ENCODE data around the gene MOGAT1. TPM values are rescaled to one million over a fixed set of nuclear protein-coding genes. Genes with fewer than 3 reads are reported as not detected.

The MOGAT1 gene
- total RNA-seq, 1 experiment from 2014 or later: not detected

DNA sequence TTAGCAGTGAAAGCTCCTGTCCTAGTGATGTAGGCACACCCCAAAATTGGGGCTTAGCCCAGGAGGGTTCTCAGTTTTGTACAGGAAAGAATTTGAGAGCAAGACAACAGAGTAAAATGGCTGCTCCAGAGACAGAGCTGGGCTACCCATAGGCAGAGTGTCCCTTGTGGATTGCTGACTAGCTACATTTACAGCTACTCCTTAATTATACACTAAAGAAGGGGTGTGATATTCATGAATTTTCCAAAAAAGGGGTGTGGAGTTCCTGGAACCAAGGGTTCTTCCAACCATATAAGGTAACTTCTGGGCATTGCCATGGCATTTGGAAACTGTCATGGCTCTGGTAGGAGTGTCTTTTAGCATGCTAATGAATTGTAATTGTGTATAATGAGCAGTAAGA, 52.8 kb downstream of the MOGAT1 start:
- no peak for DNase-seq (ENCODE audit: low read depth, low spot score)
- in situ Hi-C loops (cut with HindIII; ENCODE audit: low pct_unique_long_range_greater_than_20kb, low sequenced_read_pairs): no loop called here

DNA sequence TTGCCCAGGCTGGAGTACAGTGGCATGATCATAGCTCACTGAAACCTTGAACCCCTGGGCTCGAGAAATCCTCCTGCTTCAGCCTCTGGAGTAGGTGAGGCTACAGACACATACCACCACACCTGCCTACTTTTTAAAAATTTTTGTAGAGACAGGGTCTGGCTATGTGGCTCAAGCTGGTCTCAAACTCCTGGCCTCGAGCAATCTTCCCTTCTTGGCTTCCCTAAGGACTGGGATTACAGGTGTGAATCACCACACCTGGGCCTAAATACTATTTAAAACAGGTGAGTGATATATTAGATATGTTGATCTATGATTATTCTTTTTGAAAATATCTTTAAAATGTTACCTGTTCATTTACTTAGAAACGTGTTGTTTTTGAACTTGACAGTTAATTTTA, 57.2 kb downstream of the MOGAT1 start:
- in situ Hi-C loops (cut with HindIII; ENCODE audit: low pct_unique_long_range_greater_than_20kb, low sequenced_read_pairs): no loop called here
- DNase-seq (ENCODE audit: low read depth, low spot score): no peak

- DNase-seq (ENCODE audit: low read depth, low spot score): peak; percentile 74
- in situ Hi-C loops (cut with HindIII; ENCODE audit: low pct_unique_long_range_greater_than_20kb, low sequenced_read_pairs): no loop called here
Observed at GRCh38 chr2:222730366-222730999, 59.0 kb downstream of the MOGAT1 start.

GRCh38 chr2:222731201-222731621, 59.8 kb downstream of the MOGAT1 start:
- peak; percentile 44 for DNase-seq (ENCODE audit: low read depth, low spot score)
- in situ Hi-C loops (cut with HindIII; ENCODE audit: low pct_unique_long_range_greater_than_20kb, low sequenced_read_pairs): no loop called here

DNA sequence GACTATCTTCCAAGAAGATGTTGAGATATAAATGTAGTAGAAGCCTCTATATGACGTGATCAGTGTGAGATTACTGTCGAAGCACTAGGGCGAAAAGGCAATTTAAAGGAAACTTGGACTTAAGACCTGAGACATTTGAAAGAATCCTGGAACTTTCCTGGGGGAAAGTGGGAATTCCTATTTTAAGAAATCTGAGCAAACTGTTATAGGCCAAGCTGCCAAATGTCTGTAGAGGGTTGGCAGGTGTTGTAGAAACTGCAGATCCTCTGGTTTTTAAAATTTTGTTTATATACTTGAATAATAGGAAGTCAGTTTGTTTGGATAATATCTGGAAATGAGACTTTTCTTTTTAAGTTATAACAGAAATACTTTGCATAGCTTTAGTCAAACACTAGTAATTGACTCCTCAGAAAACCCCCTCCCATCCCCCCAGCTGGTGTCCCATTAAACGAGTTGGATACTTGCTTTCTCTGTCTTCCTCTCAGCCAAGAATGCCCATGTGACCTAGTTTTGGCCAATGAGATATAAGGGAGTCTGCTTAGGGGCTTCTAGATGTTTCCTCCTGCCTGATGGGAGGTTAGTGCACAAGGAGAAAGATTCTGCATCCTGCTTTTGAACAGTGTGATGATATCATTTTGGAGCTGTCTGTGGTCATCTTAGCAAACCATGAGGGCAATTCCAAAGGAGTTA, 61.2 kb downstream of the MOGAT1 start:
- in situ Hi-C loops (cut with HindIII; ENCODE audit: low pct_unique_long_range_greater_than_20kb, low sequenced_read_pairs): no loop called here
- DNase-seq (ENCODE audit: low read depth, low spot score): peak; percentile 68

- no peak for DNase-seq (ENCODE audit: low read depth, low spot score)
- in situ Hi-C loops (cut with HindIII; ENCODE audit: low pct_unique_long_range_greater_than_20kb, low sequenced_read_pairs): no loop called here
Observed at GRCh38 chr2:222733470-222733845, 62.0 kb downstream of the MOGAT1 start.

DNA sequence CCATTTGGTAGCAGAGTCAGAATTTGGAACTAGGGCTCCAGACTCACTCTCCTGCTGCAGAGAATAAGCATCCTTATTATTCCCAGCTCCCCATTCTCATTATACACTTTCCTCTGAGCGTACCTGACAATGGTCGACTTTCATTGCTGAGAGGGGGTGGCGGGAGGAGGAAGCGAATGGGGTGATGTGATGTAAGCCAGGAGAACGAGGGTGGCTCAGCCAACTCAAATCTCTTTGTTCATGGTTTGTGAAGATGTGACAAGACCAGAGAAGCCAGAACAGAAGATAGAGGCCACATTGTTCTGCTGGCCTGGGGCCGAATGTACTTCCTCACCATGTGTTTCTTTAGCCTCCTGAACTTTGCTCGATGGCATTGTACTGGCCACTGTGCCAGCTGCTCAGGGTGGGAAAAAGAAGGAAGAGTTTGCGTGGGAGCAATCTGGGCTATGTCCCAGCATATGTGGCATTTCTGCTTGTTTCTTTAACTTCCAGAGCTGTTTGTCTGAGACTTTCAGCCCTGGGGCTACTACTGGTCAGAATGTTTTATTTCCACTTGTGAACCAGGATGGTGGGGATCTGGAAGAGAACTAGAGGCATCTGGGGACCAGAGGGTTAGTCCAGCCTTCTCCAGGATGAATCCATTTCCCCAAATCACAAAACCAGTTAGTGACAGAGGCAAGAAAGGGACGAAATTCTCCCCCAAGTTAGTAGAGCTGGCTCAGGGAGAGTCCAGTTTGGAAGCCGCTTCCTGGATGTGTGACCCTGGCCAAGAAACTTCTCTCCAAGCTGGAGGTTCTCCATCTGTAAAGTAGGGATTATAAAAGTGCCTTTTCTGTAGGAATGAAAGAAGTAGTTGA, 62.6 kb downstream of the MOGAT1 start:
- in situ Hi-C loops (cut with HindIII; ENCODE audit: low pct_unique_long_range_greater_than_20kb, low sequenced_read_pairs): no loop called here
- peak; percentile 100 for DNase-seq (ENCODE audit: low read depth, low spot score)

- in situ Hi-C loops (cut with HindIII; ENCODE audit: low pct_unique_long_range_greater_than_20kb, low sequenced_read_pairs): no loop called here
- peak; percentile 49 for DNase-seq (ENCODE audit: low read depth, low spot score)
Observed at GRCh38 chr2:222734703-222735014, 63.2 kb downstream of the MOGAT1 start.

GRCh38 chr2:222736301-222736700, 64.8 kb downstream of the MOGAT1 start:
- DNase-seq (ENCODE audit: low read depth, low spot score): peak; percentile 64
- in situ Hi-C loops (cut with HindIII; ENCODE audit: low pct_unique_long_range_greater_than_20kb, low sequenced_read_pairs): no loop called here

DNA sequence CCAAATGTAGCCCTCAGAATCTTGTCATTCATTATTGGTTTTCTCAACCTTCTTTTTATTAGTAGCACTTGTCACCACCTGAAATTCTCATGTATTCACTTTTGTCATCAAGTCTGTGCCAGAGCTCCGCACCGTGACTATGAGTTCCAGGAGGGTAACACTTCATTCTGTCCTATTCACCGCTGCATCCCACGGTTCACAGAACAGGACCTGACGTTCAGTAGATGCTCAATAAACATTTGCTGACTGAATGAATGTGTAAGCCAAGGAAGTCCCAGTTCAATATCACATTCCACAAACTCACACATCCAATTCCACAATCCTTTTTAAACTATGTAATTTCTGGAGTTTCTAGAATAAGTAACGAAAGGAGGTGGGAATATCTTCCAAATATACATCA, 65.5 kb downstream of the MOGAT1 start:
- DNase-seq (ENCODE audit: low read depth, low spot score): no peak
- in situ Hi-C loops (cut with HindIII; ENCODE audit: low pct_unique_long_range_greater_than_20kb, low sequenced_read_pairs): no loop called here

GRCh38 chr2:222738312-222738711, 66.9 kb downstream of the MOGAT1 start:
- in situ Hi-C loops (cut with HindIII; ENCODE audit: low pct_unique_long_range_greater_than_20kb, low sequenced_read_pairs): no loop called here

GRCh38 chr2:222738809-222739208, 67.4 kb downstream of the MOGAT1 start:
- DNase-seq (ENCODE audit: low read depth, low spot score): no peak
- in situ Hi-C loops (cut with HindIII; ENCODE audit: low pct_unique_long_range_greater_than_20kb, low sequenced_read_pairs): no loop called here

More at GRCh38 chr2:222738312-222738711, 66.9 kb downstream of the MOGAT1 start:
- DNase-seq (ENCODE audit: low read depth, low spot score): no peak

DNA sequence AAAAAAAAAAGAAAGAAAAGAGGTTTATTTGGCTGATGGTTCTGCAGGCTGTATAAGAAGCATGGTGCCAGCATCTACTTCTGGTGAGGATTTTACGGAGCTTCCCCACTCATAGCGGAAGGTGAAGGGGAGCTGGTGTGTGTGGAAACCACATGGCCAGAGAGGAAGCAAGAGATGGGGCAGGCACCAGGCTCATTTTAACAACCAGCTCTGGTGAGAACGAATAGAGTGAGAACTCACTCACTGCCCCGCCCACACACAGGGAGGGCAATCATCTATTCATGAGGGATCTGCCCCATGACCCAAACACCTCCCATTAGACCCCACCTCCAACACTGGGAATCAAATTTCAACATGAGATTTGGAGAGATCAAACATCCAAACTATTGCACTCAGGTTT, 68.5 kb downstream of the MOGAT1 start:
- in situ Hi-C loops (cut with HindIII; ENCODE audit: low pct_unique_long_range_greater_than_20kb, low sequenced_read_pairs): no loop called here
- DNase-seq (ENCODE audit: low read depth, low spot score): no peak

- in situ Hi-C loops (cut with HindIII; ENCODE audit: low pct_unique_long_range_greater_than_20kb, low sequenced_read_pairs): no loop called here
- DNase-seq (ENCODE audit: low read depth, low spot score): peak; percentile 91
Observed at GRCh38 chr2:222743251-222743812, 71.9 kb downstream of the MOGAT1 start.

GRCh38 chr2:222745836-222746559, 74.5 kb downstream of the MOGAT1 start:
- peak; percentile 74 for DNase-seq (ENCODE audit: low read depth, low spot score)
- in situ Hi-C loops (cut with HindIII; ENCODE audit: low pct_unique_long_range_greater_than_20kb, low sequenced_read_pairs): no loop called here

DNA sequence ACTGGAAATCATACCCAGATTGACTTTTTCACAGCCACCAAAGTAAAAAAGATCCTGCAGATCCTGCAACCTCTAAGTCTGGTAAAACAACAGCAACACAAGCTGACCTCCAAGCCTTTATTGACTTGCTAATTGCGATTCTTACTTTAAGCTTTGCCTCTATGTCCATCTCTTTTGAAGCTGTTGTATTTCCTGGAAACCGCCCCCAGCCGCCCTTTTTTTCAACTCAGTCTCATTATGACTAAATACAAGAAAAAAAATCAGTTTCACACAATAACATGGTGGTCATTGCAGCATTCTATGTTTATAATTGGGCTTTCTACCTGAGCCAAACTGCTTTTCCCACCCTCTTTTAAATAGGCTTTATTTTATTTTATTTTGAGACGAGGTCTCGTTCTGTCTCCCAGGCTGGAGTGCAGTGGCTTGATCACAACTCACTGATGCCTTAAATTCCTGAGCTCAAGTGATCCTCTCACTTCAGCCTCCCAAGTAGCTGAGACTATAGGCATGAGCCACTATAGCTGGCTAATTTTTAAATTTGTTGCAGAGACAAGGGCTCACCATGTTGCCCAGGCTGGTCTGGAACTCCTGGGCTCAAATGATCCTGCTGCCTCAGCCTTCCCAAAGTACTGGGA, 76.2 kb downstream of the MOGAT1 start:
- in situ Hi-C loops (cut with HindIII; ENCODE audit: low pct_unique_long_range_greater_than_20kb, low sequenced_read_pairs): no loop called here
- no peak for DNase-seq (ENCODE audit: low read depth, low spot score)

DNA sequence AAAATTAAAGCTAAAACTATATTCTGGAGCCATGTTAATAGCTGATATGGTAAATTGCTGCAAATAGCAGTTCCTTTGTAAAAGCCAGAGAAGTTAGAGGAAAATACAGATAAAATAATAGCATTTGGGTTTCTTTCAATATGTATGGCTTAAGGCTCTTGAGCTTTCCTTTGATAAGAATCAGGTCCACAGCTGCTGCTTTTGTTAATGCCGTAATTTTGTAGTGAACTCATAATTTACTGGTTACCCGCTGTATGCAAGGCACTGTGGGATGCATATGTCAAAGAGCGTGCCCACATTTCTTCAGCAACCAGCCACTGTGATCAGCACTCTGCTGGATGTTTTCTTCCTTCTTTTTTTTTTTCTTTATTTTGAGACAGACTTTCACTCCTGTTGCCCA, 79.1 kb downstream of the MOGAT1 start:
- DNase-seq (ENCODE audit: low read depth, low spot score): no peak
- in situ Hi-C loops (cut with HindIII; ENCODE audit: low pct_unique_long_range_greater_than_20kb, low sequenced_read_pairs): no loop called here
